HG02588 (cell line): ENCODE measurements around the gene CACNG7.
"Not testable (repeated sequence)": the region's sequence is repeated elsewhere in the genome, so short reads cannot be mapped to it uniquely, and the experiment has no call there.

Experiments
- ATAC-seq: cut with Tn5 transposase; IDR thresholded peaks from one replicate; pipeline ENCODE4 v1.9.1; 2021; ENCODE audit warnings: mild to moderate bottlenecking, moderate library complexity; ENCODE audit not compliant: unreplicated experiment

Gene CACNG7

DNA sequence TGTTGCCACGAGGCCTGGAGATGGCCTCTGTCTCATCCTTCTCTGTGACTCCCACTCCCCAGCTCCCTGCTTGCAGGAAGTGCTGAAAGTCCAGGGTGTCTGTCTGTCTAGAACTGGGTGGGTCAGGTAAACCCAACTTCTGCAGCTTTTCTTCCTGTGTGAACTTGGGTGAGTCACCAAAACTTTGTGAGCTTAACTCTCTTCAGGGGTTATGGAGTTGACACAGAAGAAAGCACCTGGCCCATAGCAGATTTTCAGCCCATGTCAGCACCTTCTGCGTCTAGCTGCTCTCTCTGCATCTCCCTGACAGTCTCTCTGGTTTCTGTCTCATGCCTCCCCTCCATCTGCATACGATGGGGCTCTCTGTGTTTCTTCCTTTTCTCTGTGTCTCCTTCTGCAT is 4.2 kb upstream of the CACNG7 start:
- no peak for ATAC-seq

DNA sequence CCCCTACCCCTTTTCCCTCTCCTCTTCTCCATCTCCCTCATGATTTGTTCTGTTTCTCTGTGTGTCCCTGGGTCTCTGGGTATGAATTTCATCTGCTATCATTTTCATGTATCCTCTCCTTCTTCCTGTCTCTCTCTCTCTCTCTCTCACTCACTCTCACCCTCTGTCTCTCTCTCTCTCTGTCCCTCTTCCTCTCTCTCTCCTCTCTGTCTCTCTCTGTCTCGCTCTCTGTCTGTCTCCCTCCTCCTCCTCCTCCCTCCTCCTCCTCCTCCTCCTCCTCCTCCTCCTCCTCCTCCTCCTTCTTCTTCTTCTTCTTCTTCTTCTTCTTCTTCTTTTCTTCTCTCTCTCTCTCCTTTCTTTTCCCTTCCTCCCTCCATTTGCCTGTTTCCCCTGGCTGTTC is 3.3 kb upstream of the CACNG7 start:
- ATAC-seq: no peak

DNA sequence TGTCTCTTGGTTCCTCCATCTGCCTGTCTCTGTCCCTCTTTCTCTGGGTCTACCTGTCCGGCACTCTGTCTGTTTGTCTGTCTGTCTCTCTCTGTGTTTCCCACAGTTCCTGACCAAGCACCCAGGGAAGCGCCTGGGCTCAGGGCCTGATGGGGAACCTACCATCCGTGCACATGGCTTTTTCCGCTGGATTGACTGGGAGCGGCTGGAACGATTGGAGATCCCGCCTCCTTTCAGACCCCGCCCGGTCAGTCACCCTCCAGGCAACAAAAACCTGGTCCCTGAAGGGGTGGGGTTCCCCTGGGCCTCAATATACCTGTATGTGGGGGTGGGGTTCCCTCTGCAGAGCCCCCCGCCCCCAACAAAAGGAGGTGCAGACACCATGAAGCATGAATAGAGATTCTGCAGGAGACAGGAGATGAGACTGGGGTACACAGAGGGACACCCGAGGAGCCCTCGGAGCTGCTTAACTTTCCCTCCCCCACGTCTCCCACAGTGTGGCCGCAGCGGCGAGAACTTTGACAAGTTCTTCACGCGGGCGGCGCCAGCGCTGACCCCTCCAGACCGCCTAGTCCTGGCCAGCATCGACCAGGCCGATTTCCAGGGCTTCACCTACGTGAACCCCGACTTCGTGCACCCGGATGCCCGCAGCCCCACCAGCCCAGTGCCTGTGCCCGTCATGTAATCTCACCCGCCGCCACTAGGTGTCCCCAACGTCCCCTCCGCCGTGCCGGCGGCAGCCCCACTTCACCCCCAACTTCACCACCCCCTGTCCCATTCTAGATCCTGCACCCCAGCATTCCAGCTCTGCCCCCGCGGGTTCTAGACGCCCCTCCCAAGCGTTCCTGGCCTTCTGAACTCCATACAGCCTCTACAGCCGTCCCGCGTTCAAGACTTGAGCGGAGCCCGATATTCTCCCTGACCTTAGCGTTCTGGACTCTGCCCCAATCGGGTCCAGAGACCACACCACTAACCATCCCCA is 2.6 kb upstream of the CACNG7 start:
- no peak for ATAC-seq

DNA sequence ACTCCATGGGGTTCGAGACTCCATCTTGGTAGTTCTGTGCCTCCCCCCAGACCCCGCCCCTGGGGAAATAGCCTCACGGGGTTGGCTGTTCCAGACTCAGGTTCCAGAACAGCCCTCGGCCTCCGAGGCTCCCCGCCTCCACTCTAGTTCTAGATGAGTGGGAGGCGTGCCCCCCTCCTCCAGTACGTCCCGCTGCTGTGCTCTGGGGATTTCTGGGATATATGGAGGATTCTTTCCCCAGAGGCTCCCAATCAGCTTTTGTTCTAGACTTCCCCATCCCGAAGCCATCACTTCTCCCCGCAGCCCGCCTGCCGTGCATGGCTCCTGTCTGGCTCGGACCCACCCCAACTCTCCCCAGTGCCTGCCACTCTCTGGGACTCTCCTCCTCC is 1.9 kb upstream of the CACNG7 start:
- no peak for ATAC-seq

DNA sequence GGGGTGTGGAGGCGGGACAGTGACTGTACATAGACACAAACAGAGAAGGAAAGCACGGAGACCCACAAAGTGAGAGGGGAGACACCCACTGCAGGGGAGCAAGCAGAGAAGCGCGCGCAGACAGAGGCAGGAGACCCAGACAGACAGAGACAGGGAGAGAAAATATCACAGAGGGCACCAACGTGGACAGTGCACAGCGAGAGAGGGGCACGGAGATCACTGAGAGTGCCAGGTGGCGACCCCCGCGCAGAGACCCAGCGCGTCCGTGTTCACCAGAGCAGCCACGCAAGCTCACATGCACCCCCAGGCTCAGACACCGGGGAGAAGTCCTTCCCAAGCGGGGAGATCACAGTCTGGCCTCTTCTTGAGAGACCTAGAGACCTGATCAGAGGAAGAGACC is 1.4 kb upstream of the CACNG7 start:
- no peak for ATAC-seq

DNA sequence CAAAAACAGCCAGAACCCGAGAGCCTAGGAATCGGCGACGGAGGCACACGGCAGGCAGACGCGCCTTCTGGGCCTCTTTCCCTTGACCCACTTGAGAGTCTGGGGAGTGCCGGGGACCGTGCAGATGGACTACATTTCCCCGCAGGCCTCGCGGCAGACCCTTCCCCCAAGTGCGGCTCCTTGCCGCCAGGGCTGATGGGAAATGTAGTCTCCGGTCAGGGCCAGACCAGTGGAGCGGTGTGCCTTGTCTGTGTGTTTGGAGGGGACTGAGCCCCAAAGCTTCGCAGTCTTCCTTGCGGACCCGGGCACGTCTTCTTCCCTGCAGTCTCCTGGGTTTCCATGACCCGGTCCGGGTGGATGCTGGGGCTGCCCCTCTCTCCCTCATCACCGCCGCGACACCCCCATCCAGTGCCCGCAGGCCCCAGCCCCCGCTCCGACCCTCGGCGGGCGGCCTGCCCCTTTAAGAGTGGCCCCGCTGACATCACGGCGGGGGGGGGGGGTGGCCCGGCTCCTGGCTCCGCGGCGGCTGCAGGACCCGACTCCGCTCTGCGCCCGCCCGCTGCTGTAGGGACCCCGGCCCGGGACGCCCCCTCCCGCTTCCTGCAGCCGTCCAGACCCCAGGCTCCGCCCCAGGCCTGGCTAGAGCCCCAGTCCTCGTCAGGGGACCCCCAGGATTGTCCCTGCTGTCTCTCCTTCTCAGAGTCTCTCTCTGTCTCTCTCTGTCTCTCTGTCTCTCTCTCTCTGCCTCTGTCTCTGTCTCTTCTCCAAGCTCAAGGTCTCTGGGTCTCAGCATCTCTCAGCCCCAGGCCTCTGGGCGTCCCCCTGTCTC is 758 bp upstream of the CACNG7 start:
- no peak for ATAC-seq

DNA sequence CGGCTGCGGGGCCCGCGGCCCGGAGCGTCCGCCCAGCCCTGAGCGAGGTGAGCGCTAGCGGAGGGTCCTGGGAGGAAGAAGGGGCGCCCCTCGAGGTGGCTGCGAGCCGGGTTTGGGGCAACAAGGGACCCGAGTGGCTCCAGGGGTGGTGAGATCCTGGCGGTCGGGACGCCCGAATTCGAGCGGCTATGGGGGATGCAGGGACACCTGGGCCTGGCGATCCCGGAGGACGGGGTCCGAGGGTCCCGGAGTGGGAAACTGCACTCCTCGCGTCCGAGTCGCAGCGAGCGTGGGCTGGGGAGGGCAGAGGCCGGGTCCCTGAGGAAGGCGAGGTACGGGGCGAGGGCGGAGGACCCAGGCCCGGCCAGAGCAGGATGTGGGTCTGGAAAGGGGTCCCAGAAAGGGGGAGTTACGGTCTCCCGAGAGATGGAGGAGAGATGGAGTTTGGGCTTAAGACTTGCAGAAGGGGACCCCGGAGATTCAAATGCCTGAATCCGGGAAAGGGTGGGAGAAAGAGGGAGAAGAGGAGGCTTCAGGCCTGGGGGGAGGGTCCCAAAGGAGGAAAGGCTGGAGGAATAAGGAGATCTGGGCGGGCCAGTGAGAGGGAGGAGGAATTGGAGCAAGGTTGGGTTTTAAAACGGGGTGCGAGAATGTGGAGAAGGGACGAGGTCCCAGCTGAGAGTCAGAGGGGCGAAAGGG is 542 bp downstream of the CACNG7 start:
- ATAC-seq: no peak

DNA sequence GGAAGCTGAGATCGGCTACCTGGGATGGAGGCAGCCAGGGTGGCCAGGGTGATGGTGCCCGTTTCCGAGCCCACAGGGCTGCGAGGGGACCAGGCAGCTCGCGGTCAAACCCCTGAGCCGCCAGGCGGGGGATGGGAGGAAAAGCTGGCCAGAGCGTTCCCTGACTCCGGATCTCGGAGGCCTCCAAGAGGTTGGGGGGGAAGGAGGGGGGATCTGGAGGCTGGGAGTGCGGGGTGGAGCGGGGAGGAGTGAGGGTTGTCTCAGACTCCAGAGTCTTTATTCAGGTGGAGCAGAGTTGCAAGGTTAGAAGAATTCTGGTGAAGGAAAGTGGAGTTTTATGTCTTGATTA is 1.1 kb downstream of the CACNG7 start:
- no peak for ATAC-seq

DNA sequence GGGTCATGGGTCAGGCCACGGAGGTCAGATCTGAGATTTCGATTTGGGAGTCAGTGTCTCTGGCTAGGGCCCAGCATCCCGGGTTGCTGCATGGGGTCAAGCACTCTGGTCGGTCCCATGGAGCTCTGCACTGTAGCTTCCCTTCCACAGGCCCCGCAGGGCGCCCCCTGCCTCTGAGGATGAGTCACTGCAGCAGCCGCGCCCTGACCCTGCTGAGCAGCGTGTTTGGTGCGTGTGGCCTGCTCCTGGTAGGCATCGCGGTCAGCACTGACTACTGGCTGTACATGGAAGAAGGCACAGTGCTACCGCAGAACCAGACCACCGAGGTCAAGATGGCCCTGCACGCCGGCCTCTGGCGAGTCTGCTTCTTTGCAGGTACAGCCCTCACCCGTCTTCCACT is 3.6 kb downstream of the CACNG7 start:
- no peak for ATAC-seq

DNA sequence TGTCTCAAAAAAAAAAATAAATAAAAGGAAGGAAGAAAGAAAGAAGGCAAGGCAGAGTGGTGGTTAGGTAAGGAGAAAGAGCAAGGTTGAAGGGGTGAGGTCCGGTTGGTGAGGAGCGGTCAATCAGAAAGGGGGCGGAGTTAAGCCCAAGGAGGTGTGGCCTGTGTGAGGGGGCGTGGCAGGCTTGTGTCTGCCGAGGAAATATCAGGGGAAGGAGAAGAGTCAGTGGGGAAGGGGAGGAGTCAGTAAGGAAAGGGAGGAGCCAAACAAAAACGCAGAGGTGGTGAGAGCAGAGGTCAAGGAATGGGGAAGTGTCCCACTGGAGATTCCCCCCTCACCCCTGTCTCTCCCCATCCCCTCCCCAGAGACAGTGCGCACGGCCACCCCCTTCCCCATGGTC is 5.9 kb downstream of the CACNG7 start:
- ATAC-seq: no peak

DNA sequence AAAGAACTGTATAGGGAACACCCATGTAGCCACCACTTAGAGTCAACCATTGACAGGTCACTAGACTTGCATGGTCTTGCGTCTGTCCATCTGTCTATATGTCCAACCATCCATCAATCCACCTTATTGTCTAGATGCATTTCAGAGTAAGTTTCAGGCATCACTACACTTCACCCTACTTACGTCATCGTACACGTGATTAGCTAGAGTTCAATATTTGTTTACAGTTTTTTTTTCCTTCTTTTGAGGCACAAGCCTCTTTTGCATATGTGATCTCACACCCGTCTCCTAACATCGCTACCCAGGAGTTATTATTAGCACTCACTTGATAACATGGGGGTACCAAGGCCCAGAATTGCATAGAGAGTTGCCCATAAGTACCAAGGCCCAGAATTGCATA is 6.9 kb downstream of the CACNG7 start:
- ATAC-seq: no peak

DNA sequence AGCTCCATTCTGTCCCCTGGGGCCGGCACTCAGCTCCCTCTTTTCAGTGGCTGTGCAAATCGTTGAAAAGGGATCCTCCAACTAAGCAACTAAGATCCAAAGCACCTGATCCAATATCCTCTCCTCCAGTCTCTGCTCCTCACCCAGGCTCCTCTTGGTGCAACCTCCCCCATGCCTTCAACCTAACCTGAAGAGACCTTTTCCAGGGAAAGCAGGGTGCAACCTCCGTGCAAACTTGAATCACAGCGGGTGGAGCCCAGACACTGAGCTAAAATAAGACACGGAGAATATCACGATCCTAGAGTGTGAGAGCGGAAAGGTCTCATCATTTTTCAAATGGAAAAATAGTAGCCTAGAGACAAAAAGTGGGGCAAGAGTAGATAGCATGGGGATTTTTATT is 8.3 kb downstream of the CACNG7 start:
- ATAC-seq: no peak

DNA sequence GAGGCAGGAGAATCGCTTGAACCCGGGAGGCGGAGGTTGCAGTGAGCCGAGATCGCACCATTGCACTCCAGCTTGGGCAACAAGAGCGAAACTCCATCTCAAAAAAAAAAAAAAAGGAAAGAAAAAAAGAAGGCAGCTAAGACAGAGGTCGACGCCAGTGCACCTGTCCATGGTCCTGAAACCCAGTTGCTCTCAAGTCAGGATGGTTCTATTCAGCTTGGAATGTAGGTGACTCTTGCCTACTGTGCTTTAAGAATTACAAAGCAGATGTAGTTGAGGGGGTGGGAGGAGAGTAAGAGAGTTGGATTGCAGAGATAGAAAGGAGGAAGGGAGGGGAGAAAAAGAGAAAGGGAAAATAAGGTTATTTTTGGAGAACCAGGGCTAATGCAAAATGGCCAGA is 18.7 kb downstream of the CACNG7 start:
- ATAC-seq: no peak

DNA sequence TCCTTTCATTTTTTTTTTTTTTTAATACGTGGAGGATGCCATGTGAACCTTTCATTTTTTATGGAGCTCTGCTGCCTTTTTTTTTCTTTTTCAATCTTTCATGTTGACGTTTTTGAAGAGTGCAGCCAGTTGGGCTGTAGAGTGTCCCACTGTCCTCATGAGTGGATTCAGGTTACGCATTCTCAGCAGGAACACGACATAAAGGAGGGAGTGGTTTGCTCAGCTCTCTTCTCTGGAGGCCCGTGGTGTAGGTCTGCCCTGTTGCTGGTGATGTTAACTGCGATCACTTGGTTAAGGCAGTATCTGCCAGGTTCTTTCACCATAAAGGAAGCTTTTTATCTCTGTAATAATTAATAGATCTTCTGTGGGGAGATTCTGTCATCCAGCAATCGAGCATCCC is 27.0 kb downstream of the CACNG7 start:
- ATAC-seq: no peak

DNA sequence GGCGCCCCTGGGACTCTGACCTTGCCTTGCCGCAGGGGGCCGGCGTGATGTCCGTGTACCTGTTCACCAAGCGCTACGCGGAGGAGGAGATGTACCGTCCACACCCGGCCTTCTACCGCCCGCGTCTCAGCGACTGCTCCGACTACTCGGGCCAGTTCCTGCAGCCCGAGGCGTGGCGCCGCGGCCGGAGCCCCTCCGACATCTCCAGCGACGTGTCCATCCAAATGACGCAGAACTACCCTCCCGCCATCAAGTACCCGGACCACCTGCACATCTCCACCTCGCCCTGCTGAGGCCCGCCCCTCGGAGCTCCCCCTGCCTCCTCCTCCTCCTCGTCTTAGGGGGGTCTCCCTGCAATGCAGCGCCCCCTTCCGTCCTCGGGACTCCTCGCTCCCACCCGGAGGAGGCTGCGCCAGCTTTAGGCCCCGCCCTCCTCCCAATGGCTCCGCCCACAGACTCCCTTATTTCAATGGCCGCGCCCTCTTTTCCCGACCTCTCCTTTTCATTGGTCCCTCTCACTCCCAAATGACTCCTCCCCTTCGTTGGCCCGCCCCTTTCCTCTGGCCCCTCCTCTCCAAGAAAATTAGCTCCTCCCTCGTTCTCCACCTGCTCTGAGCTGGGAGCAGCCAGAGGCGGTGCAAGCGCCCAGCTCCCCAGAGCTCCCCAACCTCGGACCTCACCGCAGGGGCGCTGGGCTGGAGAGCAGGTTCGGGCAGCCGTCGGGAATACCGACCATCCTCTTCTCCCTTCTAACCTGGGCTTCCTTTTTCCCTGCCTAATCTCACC is 33.1 kb downstream of the CACNG7 start:
- no peak for ATAC-seq

DNA sequence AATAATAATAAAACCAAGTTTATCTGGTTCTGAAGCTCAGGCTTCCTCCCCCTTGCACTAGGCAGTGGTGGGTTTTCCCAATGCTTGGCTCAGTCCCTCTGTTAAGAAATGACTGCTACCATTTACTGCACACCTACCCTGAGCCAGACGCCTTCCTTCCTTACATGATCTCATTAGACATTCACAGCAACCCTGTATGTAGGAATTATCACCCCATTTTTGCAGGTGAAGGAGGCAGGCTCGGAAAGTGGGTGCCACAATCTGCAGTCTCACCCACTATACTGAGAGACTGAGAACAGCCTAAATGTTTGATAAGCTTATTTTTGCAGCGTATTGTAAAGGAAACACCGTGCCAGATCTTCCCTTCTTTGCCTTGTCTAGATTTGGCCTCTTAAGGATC is 35.3 kb downstream of the CACNG7 start:
- no peak for ATAC-seq

DNA sequence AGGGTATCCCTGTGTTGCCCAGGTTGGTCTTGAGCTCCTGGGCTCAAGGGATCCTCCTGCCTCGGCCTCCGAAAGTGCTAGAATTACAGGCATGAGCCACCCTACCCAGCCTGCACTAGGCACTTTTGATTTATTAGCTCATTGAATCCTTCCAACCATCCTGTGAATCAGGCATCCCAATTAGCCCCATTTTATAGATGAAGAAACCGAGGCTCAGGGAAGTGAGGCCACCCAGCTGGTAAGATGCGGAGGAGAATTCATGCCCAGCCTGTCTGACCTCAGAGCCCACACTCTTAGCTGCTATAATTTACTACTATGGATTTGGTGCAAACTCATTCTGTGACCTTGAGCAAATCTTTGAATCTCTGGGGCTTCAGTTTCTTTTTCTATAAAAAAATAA is 35.9 kb downstream of the CACNG7 start:
- no peak for ATAC-seq

DNA sequence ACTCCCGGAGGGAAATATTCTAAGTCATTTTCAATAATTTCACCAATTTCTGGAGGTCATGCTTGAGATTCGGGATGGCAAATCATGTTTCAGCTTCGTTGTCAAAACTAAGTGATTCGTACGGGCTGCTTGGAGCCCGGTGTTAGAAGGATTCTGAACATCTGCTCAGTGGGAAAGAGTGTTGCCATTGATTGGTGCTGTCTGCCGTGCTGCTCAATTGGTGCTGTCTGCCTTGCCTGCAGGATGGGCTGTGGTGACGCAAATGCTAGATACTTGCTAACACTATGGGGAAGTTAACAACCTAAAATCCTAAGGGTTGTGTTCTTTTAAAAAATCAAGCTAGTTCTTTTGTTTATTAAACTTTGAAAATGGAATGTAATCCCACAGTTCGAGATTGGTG is 36.4 kb downstream of the CACNG7 start:
- ATAC-seq: no peak

DNA sequence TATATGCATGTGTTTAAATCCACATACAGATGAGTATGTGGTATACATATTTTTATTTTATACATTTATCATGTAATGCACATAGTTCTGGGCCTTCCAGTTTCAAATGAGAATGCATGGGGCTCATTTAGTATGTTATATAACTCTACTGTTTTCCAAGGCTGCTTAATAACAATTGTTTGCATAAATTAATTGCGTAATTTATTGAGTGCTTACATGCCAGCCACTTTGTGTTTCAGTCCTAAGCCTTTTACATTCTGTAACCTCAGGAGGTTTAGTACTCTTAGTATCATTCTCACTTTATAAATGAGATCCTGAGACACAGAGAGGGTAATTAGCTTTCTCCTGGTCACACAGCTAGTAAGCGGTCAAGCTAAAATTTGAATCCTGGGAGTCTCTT is 36.9 kb downstream of the CACNG7 start:
- no peak for ATAC-seq

DNA sequence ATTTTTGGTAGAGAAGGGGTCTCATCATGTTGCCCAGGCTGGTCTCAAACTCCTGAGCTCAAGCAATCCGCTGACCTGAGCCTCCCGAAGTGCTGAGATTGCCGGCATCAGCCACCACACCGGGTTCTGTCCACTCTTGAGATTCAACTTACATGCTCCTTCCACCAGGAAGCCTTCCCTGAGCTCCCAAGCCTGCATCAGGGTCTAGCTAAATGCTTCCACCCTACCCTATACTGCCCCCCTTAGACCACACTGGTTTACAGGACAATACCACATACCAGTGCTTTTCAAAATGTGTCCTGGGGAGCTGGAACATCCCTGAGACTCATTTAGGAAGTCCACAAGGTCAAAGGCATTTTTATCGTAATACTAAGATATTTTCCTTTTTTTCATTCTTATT is 38.5 kb downstream of the CACNG7 start:
- no peak for ATAC-seq

DNA sequence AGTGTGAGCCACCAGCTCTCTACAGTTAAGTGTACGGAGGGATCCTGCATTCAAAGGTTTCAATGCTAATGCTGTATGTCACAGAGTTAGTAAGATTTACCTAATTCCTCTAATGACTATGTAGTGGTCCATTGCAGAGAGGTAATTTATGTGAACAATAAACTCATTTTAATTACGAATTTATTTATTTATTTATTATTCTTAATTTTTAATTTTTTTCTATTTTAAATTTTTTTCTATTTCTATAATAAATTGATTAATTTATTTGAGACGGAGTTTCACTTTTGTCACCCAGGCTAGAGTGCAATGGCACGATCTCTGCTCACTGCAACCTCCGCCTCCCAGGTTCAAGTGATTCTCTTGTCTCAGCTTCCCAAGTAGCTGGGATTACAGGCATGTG is 39.5 kb downstream of the CACNG7 start:
- ATAC-seq: not testable (repeated sequence)
